IPS DF 4.7 (cell line): Measurements from ENCODE around the gene AP3S2.
"Not testable (repeated sequence)": the region's sequence is repeated elsewhere in the genome, so short reads cannot be mapped to it uniquely, and the experiment has no call there.

ENCODE experiments used
- DNase-seq: peaks from one replicate; pipeline ENCODE4 v3.0.0-alpha.2; 2013; ENCODE audit warnings: low spot score; ENCODE audit errors: extremely low read depth

AP3S2 gene

GRCh38 chr15:89903858-89904130 lies 10.0 kb upstream of the AP3S2 start:
- DNase-seq, result no peak

DNA sequence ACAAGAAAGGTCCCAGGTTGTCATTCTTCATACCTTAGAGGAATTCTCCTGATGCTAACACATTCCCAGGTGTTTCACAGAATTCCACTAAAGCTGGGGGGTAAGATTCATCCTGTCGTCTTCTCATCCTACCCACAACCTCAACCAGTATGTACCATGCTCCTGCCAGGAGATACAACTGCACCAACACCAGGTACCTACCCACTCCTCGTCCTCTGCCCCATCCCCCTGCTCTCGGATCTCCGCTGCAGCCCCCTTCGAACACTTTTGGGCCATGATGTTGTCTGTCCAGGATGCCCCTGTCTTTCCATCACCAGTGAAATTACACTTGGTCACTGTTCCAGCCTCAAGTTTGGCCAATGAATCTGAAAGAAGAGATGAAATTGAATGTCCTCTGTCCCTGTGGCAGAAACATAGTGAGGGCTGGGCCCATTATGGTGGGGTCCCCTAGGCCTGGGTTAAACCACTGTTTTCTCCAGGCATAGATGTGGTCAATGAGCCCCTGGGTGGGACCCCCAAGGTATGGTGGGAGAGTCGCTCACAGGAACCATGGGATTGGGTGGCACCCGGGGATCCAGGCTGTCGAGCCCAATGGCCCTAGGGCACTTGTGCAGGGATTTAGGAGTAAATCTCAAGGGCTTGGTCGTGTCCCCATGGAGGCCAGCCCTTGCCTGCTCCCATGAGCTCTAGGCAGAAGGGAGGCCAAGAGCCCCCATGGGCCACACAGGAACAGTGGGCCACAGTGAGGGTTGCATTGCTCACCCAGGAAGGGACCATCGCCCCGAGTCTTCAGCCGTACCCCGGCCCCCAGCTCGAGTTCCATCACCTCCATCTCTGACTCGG lies 9.4 kb upstream of the AP3S2 start:
- no peak for DNase-seq

GRCh38 chr15:89900849-89901248 lies 7.1 kb upstream of the AP3S2 start:
- DNase-seq, result no peak

DNA sequence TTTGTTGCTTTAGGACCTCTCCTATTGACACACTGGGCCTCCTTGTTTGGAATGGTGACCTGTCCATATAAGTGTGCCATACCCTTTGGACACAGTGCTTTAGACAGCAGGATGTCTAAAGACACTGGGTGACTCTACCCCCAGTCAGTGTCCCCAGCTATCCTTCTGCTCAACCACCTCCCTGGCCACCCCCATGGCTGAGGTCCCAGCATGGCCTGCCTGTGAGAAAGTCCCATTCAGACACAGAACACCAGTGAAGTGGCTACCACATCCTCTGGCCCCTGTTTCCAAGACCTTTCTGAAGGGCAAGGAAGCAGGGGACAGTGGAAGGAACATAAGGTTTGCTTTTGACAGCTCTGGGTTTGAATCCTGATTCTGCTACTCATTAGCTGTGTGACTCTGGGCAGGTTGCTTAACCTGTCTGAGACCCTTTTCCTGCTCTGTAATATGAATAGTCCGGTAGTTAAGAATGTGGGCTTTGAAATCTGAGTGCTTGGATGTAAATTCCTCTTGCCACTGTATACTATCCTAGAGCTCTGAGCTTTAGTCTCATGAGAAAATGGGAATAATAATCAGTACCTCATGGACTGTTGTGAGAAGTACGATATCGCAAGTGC lies 6.3 kb upstream of the AP3S2 start:
- no peak for DNase-seq

GRCh38 chr15:89899295-89899945 lies 5.6 kb upstream of the AP3S2 start:
- DNase-seq, result no peak

DNA sequence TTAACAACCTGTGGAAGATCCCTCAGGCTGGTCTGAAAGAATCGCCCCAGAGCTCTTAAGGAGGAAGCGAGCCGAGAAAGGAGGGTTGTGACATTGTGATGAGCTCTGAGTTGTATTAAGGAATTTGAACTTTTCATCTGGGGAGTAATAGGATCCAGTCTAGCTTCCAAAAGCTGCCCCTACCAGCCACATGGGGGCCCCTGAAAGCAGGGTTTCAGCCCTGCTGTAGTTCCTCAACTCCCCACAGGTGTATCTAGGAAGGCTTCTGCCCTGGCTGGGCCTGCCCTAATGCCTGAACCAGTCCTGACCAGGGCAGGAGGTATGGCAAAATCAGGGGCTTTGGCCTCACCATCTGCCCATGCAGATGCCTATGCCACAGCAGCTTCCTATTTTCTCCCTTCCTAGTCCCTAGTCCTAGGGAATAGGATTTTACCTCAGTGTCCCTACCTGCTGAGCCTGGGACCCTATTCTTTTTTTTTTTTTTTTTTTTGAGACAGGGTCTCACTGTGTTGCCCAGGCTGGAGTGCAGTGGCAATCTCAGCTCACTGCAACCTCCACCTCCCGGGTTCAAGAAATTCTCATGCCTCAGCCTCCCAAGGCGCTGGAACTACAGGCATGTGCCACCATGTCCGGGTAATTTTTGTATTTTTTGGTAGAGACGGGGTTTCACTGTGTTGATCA lies 5.0 kb upstream of the AP3S2 start:
- DNase-seq, result no peak

DNA sequence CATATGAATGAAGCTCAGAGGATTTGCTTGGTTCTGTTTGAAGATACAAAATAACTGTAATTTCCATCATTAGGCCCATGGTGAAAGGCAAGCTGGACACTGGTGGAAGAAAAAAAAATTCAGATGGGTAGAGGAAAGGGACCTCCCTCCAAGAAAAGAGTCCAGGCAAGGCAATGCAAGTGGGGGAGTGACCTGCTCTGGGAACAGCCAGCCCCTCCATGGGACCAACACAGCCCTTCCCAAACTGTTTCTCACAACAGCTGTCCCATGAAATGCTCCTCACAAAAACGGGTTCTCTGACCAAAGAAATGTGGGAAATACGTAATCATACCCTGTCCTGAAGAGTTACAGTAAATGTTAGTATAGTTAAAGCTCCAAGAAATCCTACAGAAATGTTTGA lies 4.4 kb upstream of the AP3S2 start:
- DNase-seq, result no peak

DNA sequence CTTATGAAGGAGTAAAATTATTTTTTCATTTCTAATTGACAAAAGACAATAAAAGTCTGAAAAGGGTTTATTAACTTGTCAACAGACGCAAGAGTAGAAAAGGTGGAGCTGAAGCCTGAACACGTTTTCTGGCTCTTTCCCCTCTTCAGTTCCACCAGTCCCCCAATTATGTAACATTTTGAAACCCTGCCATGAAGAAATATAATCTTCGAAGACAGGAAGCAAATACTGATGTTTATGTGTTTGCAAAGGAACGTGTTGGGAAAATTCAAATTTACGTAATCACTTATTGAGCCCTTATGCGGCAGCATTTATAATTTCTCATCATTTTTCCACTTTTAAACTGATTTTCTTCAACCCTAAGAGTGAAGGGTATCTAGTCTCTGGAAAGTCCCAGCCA lies 767 bp downstream of the AP3S2 start:
- DNase-seq, result no peak

DNA sequence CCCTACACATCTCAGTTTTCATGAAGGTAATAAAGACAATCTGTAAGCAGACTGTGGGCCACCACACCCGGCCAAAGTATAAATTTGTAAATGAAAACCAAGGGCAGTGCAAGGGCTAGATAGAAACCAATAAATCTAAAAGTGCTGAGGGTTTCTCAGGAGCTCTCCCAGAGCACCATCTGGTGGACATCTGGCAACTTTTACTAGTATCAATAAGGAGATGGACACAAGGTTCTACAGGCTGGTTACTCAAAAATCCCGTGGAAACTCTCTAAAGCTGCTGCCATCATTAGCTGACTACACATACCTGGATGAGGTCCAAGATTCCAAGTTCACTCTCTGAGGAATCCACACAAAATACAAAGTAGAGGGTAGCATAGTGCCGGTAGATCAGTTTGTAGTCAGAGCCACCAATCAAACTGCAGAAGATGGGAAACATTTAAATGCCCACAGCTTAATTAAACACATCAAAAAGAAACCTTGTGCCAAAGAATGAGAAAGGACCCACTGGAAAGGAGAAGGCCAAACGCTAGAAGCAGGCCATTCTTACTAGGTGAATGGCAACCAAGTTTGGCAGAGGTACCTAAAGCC lies 5.5 kb downstream of the AP3S2 start:
- no peak for DNase-seq

- no peak for DNase-seq
Observed at GRCh38 chr15:89885611-89886010, 8.2 kb downstream of the AP3S2 start.

DNA sequence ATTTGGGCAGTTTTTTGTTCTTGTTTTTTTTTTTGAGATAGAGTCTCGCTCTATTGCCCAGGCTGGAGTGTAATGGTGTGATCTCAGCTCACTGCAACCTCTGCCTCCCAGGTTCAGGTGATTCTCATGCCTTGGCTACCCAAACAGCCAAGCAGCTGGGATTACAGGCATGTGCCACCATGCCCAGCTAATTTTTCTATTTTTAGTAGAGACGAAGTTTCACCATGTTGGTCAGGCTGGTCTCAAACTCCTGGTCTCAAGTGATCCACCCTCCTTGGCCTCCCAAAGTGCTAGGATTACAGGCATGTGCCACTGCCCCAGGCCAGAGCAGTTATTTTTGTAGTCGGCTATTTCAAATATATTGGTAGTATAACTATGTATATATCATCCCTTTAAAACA lies 8.6 kb downstream of the AP3S2 start:
- not testable (repeated sequence) for DNase-seq

DNA sequence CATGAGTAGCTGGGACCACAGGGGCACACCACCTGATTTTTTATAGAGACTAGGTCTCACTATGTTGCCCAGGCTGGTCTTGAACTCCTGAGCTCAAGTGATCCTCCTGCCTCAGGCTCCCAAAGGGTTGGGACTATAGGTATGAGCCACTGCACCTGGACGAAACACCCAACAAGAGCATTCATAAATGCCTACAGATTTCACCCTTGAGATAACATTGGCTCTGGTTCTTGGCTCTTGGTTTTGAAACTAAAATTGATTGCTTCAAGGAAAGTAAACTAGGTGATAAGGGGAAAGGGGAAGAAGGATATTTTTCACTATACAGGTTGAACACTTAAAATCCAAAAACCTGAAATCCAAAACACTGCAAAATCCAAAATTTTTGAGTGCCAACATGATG lies 10.3 kb downstream of the AP3S2 start:
- DNase-seq, result no peak

- DNase-seq, result no peak
Observed at GRCh38 chr15:89880727-89881126, 13.1 kb downstream of the AP3S2 start.

- no peak for DNase-seq
Observed at GRCh38 chr15:89878323-89878722, 15.5 kb downstream of the AP3S2 start.

DNA sequence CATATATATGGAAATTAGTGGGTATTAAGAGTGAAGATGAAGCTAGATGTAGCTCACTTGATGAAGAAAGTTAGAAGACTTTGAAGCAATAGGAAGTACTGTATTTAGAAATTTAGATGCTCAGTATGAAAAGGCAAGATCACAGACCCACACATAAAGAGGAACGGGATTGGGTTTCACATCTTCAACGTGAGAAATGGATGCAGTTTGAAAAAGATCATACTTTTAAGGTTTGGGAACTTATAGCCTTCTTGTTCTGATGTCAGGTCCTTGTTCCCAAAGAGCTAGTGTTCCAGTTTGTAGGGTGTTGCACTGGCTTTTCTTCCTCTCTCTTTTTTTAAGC lies 16.7 kb downstream of the AP3S2 start:
- DNase-seq, result no peak

GRCh38 chr15:89876396-89877082 lies 17.3 kb downstream of the AP3S2 start:
- DNase-seq, result no peak

DNA sequence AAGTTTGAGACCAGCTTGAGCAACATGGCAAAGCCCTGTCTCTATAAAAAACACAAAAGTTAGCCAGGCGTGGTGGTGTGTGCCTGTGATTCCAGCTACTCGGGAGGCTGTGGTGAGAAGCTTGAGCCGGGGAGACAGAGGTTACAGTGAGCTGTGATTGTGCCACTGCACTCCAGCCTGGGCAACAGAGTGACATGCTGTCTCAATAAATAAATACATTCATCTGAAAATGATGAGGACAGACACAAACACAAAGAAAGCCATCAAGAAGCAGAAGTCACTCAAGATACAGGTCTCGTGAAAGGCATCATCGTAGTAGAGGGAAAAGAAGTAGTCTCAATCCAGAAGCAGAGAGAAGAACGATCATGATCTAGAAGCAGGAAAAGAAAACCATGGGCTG lies 18.1 kb downstream of the AP3S2 start:
- no peak for DNase-seq

DNA sequence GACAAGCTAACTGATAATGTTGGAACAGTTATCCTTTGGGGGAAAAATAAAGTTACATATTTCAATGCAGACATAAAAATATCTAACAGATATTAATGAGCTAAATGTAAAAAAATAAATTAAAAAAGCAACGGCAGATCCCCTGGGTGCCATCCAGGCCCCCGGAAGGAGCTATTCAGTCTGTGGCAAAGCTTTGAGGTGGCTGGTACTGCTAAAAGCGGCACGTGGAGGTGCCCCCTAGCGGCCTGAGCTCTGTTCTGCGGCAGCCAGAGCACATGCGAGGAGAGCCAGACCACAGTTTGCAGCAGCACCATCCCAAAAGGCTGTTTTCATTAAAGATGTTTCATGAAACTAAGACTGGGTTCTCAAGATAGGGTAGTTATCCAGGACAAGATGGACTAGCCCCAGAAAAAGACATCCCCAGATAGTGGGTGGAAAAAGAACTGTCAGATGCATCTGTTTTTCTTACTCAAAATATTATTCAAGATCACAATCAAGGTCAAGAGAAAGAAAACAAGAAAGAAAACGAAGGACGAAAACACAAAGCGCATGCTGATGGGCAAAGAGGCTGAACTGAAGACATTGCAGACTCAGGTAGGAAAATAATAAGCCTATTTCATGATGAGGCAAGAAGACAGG lies 18.7 kb downstream of the AP3S2 start:
- DNase-seq, result peak; percentile 22

DNA sequence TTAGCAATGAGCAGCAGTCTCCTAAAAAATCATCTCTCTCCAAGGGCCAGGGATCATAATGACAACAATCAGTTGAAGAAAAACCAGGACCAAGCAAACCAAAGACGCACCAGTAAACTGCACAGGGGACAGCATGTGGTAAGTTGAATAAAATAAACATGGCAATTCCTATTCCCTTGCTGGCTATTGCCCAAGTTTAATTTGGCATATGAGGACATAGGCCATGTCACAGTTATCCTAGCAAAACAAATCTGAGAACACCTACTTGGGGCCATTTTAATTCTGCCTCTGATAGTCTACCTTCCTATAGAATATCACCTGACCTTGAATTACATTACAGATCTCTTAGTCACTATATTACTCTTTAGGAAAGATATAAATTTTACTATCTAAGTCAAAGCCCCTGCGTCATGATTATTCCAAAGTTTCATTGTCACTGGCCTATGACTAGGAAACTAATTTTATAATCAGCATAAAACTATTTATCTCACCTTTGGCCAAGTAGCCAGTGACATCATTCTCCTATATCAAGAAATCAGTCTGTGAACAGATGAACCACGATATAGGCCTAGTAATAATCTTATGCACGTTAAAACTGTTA lies 23.0 kb downstream of the AP3S2 start:
- DNase-seq, result no peak

DNA sequence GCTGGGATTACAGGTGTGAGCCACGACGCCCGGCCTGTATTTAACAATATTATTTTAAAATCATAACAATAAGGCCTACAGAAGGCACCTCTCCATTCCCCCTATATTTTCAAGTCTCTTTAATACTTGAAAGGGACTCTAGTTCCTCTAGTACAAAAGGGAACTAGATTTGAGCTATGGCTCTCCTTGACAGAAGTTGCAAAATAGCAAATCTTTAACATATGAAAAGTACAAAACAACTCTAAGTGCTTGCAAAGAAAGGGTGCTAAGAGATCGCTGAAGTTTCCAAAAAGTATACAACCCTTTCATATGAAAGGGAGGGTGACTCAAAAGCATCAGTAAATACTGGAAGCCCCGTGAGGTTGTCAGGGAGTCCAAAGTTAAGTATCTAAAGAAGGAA lies 23.8 kb downstream of the AP3S2 start:
- no peak for DNase-seq

DNA sequence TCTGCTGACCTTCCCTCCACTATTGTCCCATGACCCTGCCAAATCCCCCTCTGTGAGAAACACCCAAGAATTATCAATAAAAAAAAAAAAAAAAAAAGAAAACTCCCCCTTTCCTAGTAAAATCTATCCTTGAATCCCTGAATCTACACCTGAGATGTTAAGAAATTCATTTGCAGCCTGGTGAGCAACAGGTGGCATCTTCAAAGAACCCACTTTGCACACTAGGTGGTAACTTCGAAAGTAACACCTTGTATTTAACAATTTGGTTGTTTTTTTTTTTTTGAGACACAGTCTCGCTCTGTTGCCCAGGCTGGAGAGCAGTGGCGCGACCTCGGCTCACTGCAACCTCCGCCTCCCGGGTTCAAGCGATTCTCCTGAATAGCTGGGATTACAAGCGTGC lies 24.3 kb downstream of the AP3S2 start:
- not testable (repeated sequence) for DNase-seq
